ENCODE measurements around the gene LTA4H. TPM values are rescaled to one million over a fixed set of nuclear protein-coding genes. Genes with fewer than 3 reads are reported as not detected.
A peak's percentile ranks its signal among the peaks of the same experiment; 100 is the strongest.

The LTA4H gene
- total RNA-seq, 8 experiments from 2014 or later, result 56.7 to 258 (median 66.9) TPM

- in situ Hi-C loops (cut with MboI; ENCODE audit: low pct_unique_long_range_greater_than_20kb in 2 of 9, low sequenced_read_pairs in 9 of 9, unreplicated experiment in 9 of 9), result loop anchor here (25.0 kb wide), 3 partner anchors 159 to 459 kb away; partner anchors contain the start of gene CDK17 (in 1 of the 9)
- Histone ChIP-seq H3K4me1 (replicated peaks in 1 of 2) (peaks cover 0 to 2% of the 10 kb centered on the region in 2 donors), H3K27ac (no peak overlapping the region), H3K4me3 (no peak overlapping the region)
- no peak for ATAC-seq (replicated peaks in 6 of 8)
- WGBS, 10 experiments, result 79 to 100% (median 88%) methylated on average over 1 to 4 of the region's 5 CpGs; no CpG with 5 or more reads in 1 of the 10 experiments
Measured at GRCh38 chr12:96053476-96054243, 18.3 kb upstream of the LTA4H start.

GRCh38 chr12:96051756-96052485, 16.5 kb upstream of the LTA4H start:
- H3K4me1 ChIP-seq (replicated peaks in 1 of 2), result peaks cover 0 to 2% of the 10 kb centered on the region in 2 donors
- no peak overlapping the region for H3K4me3 ChIP-seq
- ATAC-seq (replicated peaks in 6 of 8), result peak in 2 of 8 experiments; percentile 18 to 52
- in situ Hi-C loops (cut with MboI; ENCODE audit: low pct_unique_long_range_greater_than_20kb in 2 of 9, low sequenced_read_pairs in 9 of 9, unreplicated experiment in 9 of 9), result loop anchor here (25.0 kb wide), 3 partner anchors 160 to 460 kb away; partner anchors contain the start of gene CDK17 (in 1 of the 9)
- H3K27ac ChIP-seq, result no peak overlapping the region
- 40 to 92% (median 67%) methylated on average over 1 to 2 of the region's 2 CpGs; no CpG with 5 or more reads in 3 of the 10 experiments for WGBS, 10 experiments

GRCh38 chr12:96050139-96050538, 14.8 kb upstream of the LTA4H start:
- no peak overlapping the region for H3K4me3 ChIP-seq
- no peak overlapping the region for H3K27ac ChIP-seq
- peaks cover 0 to 2% of the 10 kb centered on the region in 2 donors for H3K4me1 ChIP-seq (replicated peaks in 1 of 2)
- no peak for ATAC-seq (replicated peaks in 6 of 8)
- 0 to 60% (median 43%) methylated on average over 1 to 2 of the region's 2 CpGs; no CpG with 5 or more reads in 2 of the 10 experiments for WGBS, 10 experiments
- in situ Hi-C loops (cut with MboI; ENCODE audit: low pct_unique_long_range_greater_than_20kb in 2 of 9, low sequenced_read_pairs in 9 of 9, unreplicated experiment in 9 of 9), result loop anchor here (25.0 kb wide), 3 partner anchors 162 to 462 kb away; partner anchors contain the start of gene CDK17 (in 1 of the 9)

- in situ Hi-C loops (cut with MboI; ENCODE audit: low pct_unique_long_range_greater_than_20kb in 2 of 9, low sequenced_read_pairs in 9 of 9, unreplicated experiment in 9 of 9), result no loop called here
- no peak overlapping the region for H3K27ac ChIP-seq
- no peak overlapping the region for H3K4me3 ChIP-seq
- WGBS, 10 experiments, result 74 to 100% (median 86%) methylated on average over 1 to 6 of the region's 6 CpGs
- ATAC-seq (replicated peaks in 6 of 8), result no peak
- H3K4me1 ChIP-seq (replicated peaks in 1 of 2), result peaks cover 0 to 2% of the 10 kb centered on the region in 2 donors
Measured at GRCh38 chr12:96049101-96049500, 13.7 kb upstream of the LTA4H start.

- Histone ChIP-seq H3K27ac (no peak overlapping the region), H3K4me3 (no peak overlapping the region), H3K4me1 (replicated peaks in 1 of 2) (peaks cover 0 to 2% of the 10 kb centered on the region in 2 donors)
- in situ Hi-C loops (cut with MboI; ENCODE audit: low pct_unique_long_range_greater_than_20kb in 2 of 9, low sequenced_read_pairs in 9 of 9, unreplicated experiment in 9 of 9), result no loop called here
- WGBS, 10 experiments, result 53 to 100% (median 79%) methylated on average over 2 to 5 of the region's 5 CpGs; no CpG with 5 or more reads in 1 of the 10 experiments
- peak in 3 of 8 experiments; percentile 27 to 93 (median 50) for ATAC-seq (replicated peaks in 6 of 8)
Measured at GRCh38 chr12:96048393-96048969, 13.1 kb upstream of the LTA4H start.

- peak in 4 of 8 experiments; percentile 11 to 46 (median 22) for ATAC-seq (replicated peaks in 6 of 8)
Measured at GRCh38 chr12:96047229-96048211, 12.1 kb upstream of the LTA4H start.

GRCh38 chr12:96046543-96047228, 11.3 kb upstream of the LTA4H start:
- Histone ChIP-seq H3K4me3 (no peak overlapping the region), H3K27ac (no peak overlapping the region), H3K4me1 (replicated peaks in 1 of 2) (peaks cover 0 to 2% of the 10 kb centered on the region in 2 donors)
- 33 to 100% (median 85%) methylated on average over 1 to 3 of the region's 3 CpGs; no CpG with 5 or more reads in 3 of the 10 experiments for WGBS, 10 experiments
- in situ Hi-C loops (cut with MboI; ENCODE audit: low pct_unique_long_range_greater_than_20kb in 2 of 9, low sequenced_read_pairs in 9 of 9, unreplicated experiment in 9 of 9), result no loop called here
- ATAC-seq (replicated peaks in 6 of 8), result peak in 2 of 8 experiments; percentile 20 to 77

More at GRCh38 chr12:96047229-96048211, 12.1 kb upstream of the LTA4H start:
- 41 to 100% (median 73%) methylated on average over 2 to 7 of the region's 7 CpGs; no CpG with 5 or more reads in 1 of the 10 experiments for WGBS, 10 experiments
- Histone ChIP-seq H3K4me1 (replicated peaks in 1 of 2) (peaks cover 0 to 2% of the 10 kb centered on the region in 2 donors), H3K27ac (no peak overlapping the region), H3K4me3 (no peak overlapping the region)
- in situ Hi-C loops (cut with MboI; ENCODE audit: low pct_unique_long_range_greater_than_20kb in 2 of 9, low sequenced_read_pairs in 9 of 9, unreplicated experiment in 9 of 9), result no loop called here

- no peak overlapping the region for H3K27ac ChIP-seq
- H3K4me1 ChIP-seq (replicated peaks in 1 of 2), result peaks cover 0 to 2% of the 10 kb centered on the region in 2 donors
- H3K4me3 ChIP-seq, result no peak overlapping the region
- in situ Hi-C loops (cut with MboI; ENCODE audit: low pct_unique_long_range_greater_than_20kb in 2 of 9, low sequenced_read_pairs in 9 of 9, unreplicated experiment in 9 of 9), result no loop called here
- WGBS, 10 experiments, result 0 to 100% (median 82%) methylated on average over 1 to 6 of the region's 7 CpGs; no CpG with 5 or more reads in 1 of the 10 experiments
- ATAC-seq (replicated peaks in 6 of 8), result peak in 2 of 8 experiments; percentile 26 to 70
Measured at GRCh38 chr12:96045566-96045965, 10.2 kb upstream of the LTA4H start.

- 82 to 100% (median 91%) methylated on average over 1 to 2 of the region's 2 CpGs; no CpG with 5 or more reads in 6 of the 10 experiments for WGBS, 10 experiments
- Histone ChIP-seq H3K4me1 (replicated peaks in 1 of 2) (peaks cover 0 to 2% of the 10 kb centered on the region in 2 donors), H3K27ac (no peak overlapping the region), H3K4me3 (no peak overlapping the region)
- ATAC-seq (replicated peaks in 6 of 8), result no peak
- in situ Hi-C loops (cut with MboI; ENCODE audit: low pct_unique_long_range_greater_than_20kb in 2 of 9, low sequenced_read_pairs in 9 of 9, unreplicated experiment in 9 of 9), result no loop called here
Measured at GRCh38 chr12:96044943-96045290, 9.5 kb upstream of the LTA4H start.

- Histone ChIP-seq H3K4me3 (no peak overlapping the region), H3K4me1 (replicated peaks in 1 of 2) (peaks cover 0 to 2% of the 10 kb centered on the region in 2 donors), H3K27ac (no peak overlapping the region)
- WGBS, 10 experiments, result 26 to 93% (median 71%) methylated on average over 1 to 10 of the region's 10 CpGs
- ATAC-seq (replicated peaks in 6 of 8), result peak in 3 of 8 experiments; percentile 11 to 47 (median 21)
- in situ Hi-C loops (cut with MboI; ENCODE audit: low pct_unique_long_range_greater_than_20kb in 2 of 9, low sequenced_read_pairs in 9 of 9, unreplicated experiment in 9 of 9), result no loop called here
Measured at GRCh38 chr12:96044017-96044942, 8.9 kb upstream of the LTA4H start.

GRCh38 chr12:96041181-96041580, 5.8 kb upstream of the LTA4H start:
- Histone ChIP-seq H3K4me3 (no peak overlapping the region), H3K27ac (no peak overlapping the region), H3K4me1 (replicated peaks in 1 of 2) (peaks cover 0 to 2% of the 10 kb centered on the region in 2 donors)
- 75 to 100% (median 86%) methylated on average over 1 of the region's 1 CpG; no CpG with 5 or more reads in 3 of the 10 experiments for WGBS, 10 experiments
- in situ Hi-C loops (cut with MboI; ENCODE audit: low pct_unique_long_range_greater_than_20kb in 2 of 9, low sequenced_read_pairs in 9 of 9, unreplicated experiment in 9 of 9), result no loop called here
- ATAC-seq (replicated peaks in 6 of 8), result no peak
